Right lobe of liver (tissue), 6 donors: ENCODE measurements around the gene CDKN2B. TPM values are rescaled to one million over a fixed set of nuclear protein-coding genes. Genes with fewer than 3 reads are reported as not detected.

Experiments used
- ATAC-seq, 4 donors: fragments of 200-7000 bp; cut with Tn5 transposase; one replicate each; pipeline ENCODE4 v1.9.1; 2020; ENCODE audit warnings: mild to moderate bottlenecking in 4 of 4, moderate library complexity in 4 of 4
- DNase-seq, 3 donors: peaks; one replicate each; pipeline ENCODE4 v3.0.0-alpha.2; 2020
- H3K27ac ChIP-seq, 3 donors: fragments of 200-600 bp; one replicate each; pipeline ENCODE4 v1.8.0; 2022
- H3K27me3 ChIP-seq, 2 donors: fragments of 200-600 bp; one replicate each; pipeline ENCODE4 v1.8.0; 2022
- H3K36me3 ChIP-seq, 4 donors: fragments of 200-600 bp; sonication (generic) in 1 of 4; one replicate each; pipeline versions ENCODE4 v1.5.1 to v1.8.0; 2017 to 2022; ENCODE audit warnings: control low read depth in 1 of 4
- H3K4me1 ChIP-seq, 4 donors: fragments of 200-600 bp; sonication (generic) in 1 of 4; one replicate each; pipeline versions ENCODE4 v1.5.1 to v1.8.0; 2017 to 2022; ENCODE audit warnings: control low read depth in 1 of 4
- H3K4me3 ChIP-seq, 3 donors: fragments of 200-600 bp; one replicate each; pipeline ENCODE4 v1.8.0; 2022
- H3K9me3 ChIP-seq, 4 donors: fragments of 200-600 bp; sonication (generic) in 1 of 4; one replicate each; pipeline versions ENCODE4 v1.5.1 to v1.8.0; 2017 to 2022; ENCODE audit warnings: control low read depth in 1 of 4
- CTCF ChIP-seq, 4 donors: fragments of 200-600 bp in 3 of 4; fragments of 450-650 bp in 1 of 4; IDR thresholded peaks; one replicate each; pipeline versions ENCODE4 v1.5.1 to v1.8.0; 2016 to 2022; ENCODE audit warnings: antibody characterized with exemption in 4 of 4, mild to moderate bottlenecking in 2 of 4
- POLR2A ChIP-seq: fragments of 450-650 bp; IDR thresholded peaks from one replicate; pipeline ENCODE4 v1.6.1; 2017; ENCODE audit warnings: antibody characterized with exemption, mild to moderate bottlenecking
- WGBS: methylation state at CpG from one replicate; pipeline ENCODE4 v1.1.6; 2018; ENCODE audit warnings: low coverage, low lambda C conversion rate; ENCODE audit not compliant: insufficient coverage; ENCODE audit errors: missing lambda C conversion rate; 5-methylcytosine and 5-hydroxymethylcytosine counted together
- intact Hi-C, 2 donors: fragments of 100-400 bp; cut with DNase I; formaldehyde crosslinking; loops; one replicate each; pipeline versions ENCODE4 v1.11.2 to v1.14.1; 2022
- total RNA-seq, 6 experiments: library from RNA; depleted of rRNA in 2 of 6; stranded (reverse); fragments of >200 nt in 2 of 6; fragmentation: NEBNext Ultra II Directional in 3 of 6; extraction: Animal tissue kit (Norgen Biotek cat#: 25700) in 3 of 6; gene quantifications; one replicate each; pipeline versions ENCODE4 v1.1.0 to v1.2.4, GENCODE V29; 2016 to 2023
- donor health status: DM: no; HTN: yes; CAD: no.
- donor health status: DM: no; HTN: no; CAD: no.
- donor health status: DM: no; HTN: no; CAD: no.
- donor health status: DM: no; HTN: yes; CAD: no.
- donor health status: DM: no; HTN: yes; CAD: no.

Gene CDKN2B
- total RNA-seq, 6 experiments from 2014 or later: 0.64 to 4.2 (median 1.8) TPM

DNA sequence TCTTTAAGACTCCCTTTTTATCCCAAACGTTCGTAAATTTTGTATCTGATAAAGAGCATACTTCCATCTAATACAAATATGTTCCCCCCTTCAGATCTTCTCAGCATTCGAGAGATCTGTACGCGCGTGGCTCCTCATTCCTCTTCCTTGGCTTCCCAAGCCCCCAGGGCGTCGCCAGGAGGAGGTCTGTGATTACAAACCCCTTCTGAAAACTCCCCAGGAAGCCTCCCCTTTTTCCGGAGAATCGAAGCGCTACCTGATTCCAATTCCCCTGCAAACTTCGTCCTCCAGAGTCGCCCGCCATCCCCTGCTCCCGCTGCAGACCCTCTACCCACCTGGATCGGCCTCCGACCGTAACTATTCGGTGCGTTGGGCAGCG is 34.8 kb downstream of the CDKN2B start:
- peaks cover 13 to 61% of the 10 kb centered on the region in 2 donors for H3K27me3 ChIP-seq
- no peaks in the 10 kb centered on the region for H3K36me3 ChIP-seq
- intact Hi-C loops: no loop called here
- H3K4me3 ChIP-seq: peak overlapping the region; percentile 31 to 39 (median 32)
- ATAC-seq: no peak
- H3K9me3 ChIP-seq: no peaks in the 10 kb centered on the region
- TF ChIP-seq POLR2A (no peak), CTCF (IDR thresholded peaks at IDR 0.05) (no peak)
- peaks cover 0 to 9% (median 4%) of the 10 kb centered on the region in 4 donors for H3K4me1 ChIP-seq
- 4% methylated on average over 14 of the region's 21 CpGs for WGBS
- no peak overlapping the region for H3K27ac ChIP-seq
- DNase-seq: no peak

- peaks cover 0 to 9% (median 4%) of the 10 kb centered on the region in 4 donors for H3K4me1 ChIP-seq
- no peaks in the 10 kb centered on the region for H3K9me3 ChIP-seq
- H3K27me3 ChIP-seq: peaks cover 13 to 71% of the 10 kb centered on the region in 2 donors
- no peak for ATAC-seq
- DNase-seq: no peak
- H3K36me3 ChIP-seq: no peaks in the 10 kb centered on the region
- intact Hi-C loops: no loop called here
- TF ChIP-seq POLR2A (no peak), CTCF (IDR thresholded peaks at IDR 0.05) (no peak)
- H3K27ac ChIP-seq: no peak overlapping the region
- H3K4me3 ChIP-seq: no peak overlapping the region
These were observed 36.7 kb downstream of the CDKN2B start for GRCh38 chr9:21972361-21972760.

DNA sequence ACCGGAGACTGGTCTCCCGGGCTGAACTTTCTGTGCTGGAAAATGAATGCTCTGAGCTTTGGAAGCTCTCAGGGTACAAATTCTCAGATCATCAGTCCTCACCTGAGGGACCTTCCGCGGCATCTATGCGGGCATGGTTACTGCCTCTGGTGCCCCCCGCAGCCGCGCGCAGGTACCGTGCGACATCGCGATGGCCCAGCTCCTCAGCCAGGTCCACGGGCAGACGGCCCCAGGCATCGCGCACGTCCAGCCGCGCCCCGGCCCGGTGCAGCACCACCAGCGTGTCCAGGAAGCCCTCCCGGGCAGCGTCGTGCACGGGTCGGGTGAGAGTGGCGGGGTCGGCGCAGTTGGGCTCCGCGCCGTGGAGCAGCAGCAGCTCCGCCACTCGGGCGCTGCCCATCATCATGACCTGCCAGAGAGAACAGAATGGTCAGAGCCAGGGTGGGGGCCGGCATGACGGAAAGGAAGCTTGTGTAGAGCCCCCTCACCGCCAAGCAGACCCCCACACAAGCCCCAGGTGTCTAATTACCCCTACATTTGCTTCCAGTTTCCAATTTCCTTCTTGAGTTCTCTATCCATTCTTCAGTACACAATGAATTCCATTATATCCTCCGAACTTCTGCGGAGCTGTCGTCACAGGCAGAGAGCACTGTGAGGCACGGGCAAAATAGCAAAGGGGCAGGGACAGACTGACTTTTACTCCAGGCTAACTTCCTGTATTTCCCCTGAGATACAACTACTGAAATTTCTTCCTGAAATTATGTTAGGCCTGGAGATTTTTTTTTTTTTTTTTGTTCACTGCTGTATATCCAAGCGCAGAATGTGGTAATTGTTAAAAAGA is 38.1 kb downstream of the CDKN2B start:
- H3K36me3 ChIP-seq: no peaks in the 10 kb centered on the region
- TF ChIP-seq CTCF (IDR thresholded peaks at IDR 0.05) (no peak), POLR2A (no peak)
- H3K4me3 ChIP-seq: no peak overlapping the region
- peaks cover 9 to 73% of the 10 kb centered on the region in 2 donors for H3K27me3 ChIP-seq
- H3K9me3 ChIP-seq: no peaks in the 10 kb centered on the region
- no peak for ATAC-seq
- WGBS: 16% methylated on average over 13 of the region's 45 CpGs
- H3K4me1 ChIP-seq: peaks cover 0 to 9% (median 4%) of the 10 kb centered on the region in 4 donors
- no peak for DNase-seq
- intact Hi-C loops: no loop called here
- H3K27ac ChIP-seq: no peak overlapping the region

DNA sequence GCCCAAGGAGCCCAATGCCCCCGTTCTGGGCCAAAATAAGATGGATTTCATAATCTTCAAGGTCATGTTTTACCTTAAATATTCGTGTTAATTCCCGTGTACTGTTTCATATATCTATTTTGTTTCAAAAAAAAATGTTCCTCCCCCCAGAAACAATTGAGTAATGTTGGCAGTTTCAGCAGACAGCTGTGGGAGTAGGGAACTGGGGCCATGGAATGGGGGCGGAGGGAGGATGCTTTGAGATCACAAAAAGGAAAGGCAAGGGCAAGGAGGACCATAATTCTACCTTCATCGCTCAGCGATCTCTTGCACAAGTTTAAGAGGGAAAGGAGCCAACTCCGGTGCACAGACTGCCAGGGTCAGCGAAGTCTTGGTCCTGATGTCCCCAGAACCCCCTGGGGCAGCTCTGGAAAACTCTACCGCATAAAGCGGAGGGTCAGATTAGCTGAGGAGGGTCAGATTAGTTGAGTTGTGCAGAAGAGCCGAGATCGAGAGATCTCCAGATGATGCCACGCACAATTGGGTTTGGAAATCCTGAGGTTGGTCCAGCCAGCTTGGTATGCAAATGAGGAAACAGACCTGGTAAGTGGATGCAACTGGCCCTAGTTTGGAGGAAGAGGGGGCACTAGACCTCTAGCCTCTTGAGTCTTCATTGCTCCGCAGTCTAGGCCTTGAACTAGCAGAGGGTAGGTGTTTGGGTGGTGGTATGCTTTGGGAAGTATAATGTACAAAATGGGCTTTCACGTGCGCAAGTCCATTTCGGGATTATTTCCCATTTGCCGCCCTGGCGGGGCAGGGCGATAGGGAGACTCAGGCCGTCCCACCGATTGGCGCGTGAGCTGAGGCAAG is 38.9 kb downstream of the CDKN2B start:
- Histone ChIP-seq H3K4me1 (peaks cover 0 to 17% (median 6%) of the 10 kb centered on the region in 4 donors), H3K4me3 (no peak overlapping the region), H3K9me3 (no peaks in the 10 kb centered on the region), H3K27ac (no peak overlapping the region), H3K27me3 (peaks cover 9 to 79% of the 10 kb centered on the region in 2 donors), H3K36me3 (no peaks in the 10 kb centered on the region)
- DNase-seq: no peak
- TF ChIP-seq POLR2A (no peak), CTCF (IDR thresholded peaks at IDR 0.05) (no peak)
- WGBS: 9% methylated on average over 23 of the region's 24 CpGs
- no peak for ATAC-seq
- intact Hi-C loops: no loop called here
